Measurements from ENCODE around the gene MOK.

- TF ChIP-seq, protein P1, sequence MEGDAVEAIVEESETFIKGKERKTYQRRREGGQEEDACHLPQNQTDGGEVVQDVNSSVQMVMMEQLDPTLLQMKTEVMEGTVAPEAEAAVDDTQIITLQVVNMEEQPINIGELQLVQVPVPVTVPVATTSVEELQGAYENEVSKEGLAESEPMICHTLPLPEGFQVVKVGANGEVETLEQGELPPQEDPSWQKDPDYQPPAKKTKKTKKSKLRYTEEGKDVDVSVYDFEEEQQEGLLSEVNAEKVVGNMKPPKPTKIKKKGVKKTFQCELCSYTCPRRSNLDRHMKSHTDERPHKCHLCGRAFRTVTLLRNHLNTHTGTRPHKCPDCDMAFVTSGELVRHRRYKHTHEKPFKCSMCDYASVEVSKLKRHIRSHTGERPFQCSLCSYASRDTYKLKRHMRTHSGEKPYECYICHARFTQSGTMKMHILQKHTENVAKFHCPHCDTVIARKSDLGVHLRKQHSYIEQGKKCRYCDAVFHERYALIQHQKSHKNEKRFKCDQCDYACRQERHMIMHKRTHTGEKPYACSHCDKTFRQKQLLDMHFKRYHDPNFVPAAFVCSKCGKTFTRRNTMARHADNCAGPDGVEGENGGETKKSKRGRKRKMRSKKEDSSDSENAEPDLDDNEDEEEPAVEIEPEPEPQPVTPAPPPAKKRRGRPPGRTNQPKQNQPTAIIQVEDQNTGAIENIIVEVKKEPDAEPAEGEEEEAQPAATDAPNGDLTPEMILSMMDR (conservative IDR thresholded peaks at IDR 0.05; ENCODE audit: low read depth, low read length), result no peak
- TF ChIP-seq POLR2A (IDR thresholded peaks at IDR 0.05; ENCODE audit: low read depth, low read length), result no peak
- no peak for TF ChIP-seq RAD21 (IDR thresholded peaks at IDR 0.05; ENCODE audit: low read length)
- TF ChIP-seq BHLHE40 (IDR thresholded peaks at IDR 0.05; ENCODE audit: low read depth, low read length), result no peak
- no peak for TF ChIP-seq MAZ (IDR thresholded peaks at IDR 0.05; ENCODE audit: borderline replicate concordance, low read depth, low read length)
- no peak for TF ChIP-seq CEBPB (IDR thresholded peaks at IDR 0.05; ENCODE audit: low read depth, low read length)
- no peak for TF ChIP-seq FOS (IDR thresholded peaks at IDR 0.05; ENCODE audit: low read depth, low read length)
- TF ChIP-seq MXI1 (IDR thresholded peaks at IDR 0.05; ENCODE audit: borderline replicate concordance, low read depth, low read length), result no peak
- TF ChIP-seq, protein P2, sequence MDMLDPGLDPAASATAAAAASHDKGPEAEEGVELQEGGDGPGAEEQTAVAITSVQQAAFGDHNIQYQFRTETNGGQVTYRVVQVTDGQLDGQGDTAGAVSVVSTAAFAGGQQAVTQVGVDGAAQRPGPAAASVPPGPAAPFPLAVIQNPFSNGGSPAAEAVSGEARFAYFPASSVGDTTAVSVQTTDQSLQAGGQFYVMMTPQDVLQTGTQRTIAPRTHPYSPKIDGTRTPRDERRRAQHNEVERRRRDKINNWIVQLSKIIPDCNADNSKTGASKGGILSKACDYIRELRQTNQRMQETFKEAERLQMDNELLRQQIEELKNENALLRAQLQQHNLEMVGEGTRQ (IDR thresholded peaks at IDR 0.05; ENCODE audit: low read depth, low read length), result no peak
- TF ChIP-seq CHD1 (IDR thresholded peaks at IDR 0.05; ENCODE audit: low read depth, low read length), result no peak
Measured at GRCh38 chr14:102250636-102251035, 54.3 kb downstream of the MOK start.
